ENCODE data around the gene HMSD. TPM values are rescaled to one million over a fixed set of nuclear protein-coding genes. Genes with fewer than 3 reads are reported as not detected.

HMSD gene
- total and polyA plus RNA-seq, 2 of the 13 experiments (the other 11 are each of a cell fraction or from before 2014, with no cell fraction given) = not detected

GRCh38 chr18:64002581-64002980 lies 53.5 kb downstream of the HMSD start (continued):
- no peak for TF ChIP-seq ZSCAN5A (CRISPR knock-in tag; IDR thresholded peaks at IDR 0.05; ENCODE audit: borderline replicate concordance)
- TF ChIP-seq, protein P1, sequence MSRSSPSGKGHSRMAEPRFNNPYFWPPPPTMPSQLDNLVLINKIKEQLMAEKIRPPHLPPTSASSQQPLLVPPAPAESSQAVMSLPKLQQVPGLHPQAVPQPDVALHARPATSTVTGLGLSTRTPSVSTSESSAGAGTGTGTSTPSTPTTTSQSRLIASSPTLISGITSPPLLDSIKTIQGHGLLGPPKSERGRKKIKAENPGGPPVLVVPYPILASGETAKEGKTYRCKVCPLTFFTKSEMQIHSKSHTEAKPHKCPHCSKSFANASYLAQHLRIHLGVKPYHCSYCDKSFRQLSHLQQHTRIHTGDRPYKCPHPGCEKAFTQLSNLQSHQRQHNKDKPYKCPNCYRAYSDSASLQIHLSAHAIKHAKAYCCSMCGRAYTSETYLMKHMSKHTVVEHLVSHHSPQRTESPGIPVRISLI (CRISPR knock-in tag; IDR thresholded peaks at IDR 0.05; ENCODE audit: borderline replicate concordance) = no peak
- no peak for TF ChIP-seq MBD4 (IDR thresholded peaks at IDR 0.05; ENCODE audit: borderline replicate concordance, low read length)
- no peak for TF ChIP-seq PTBP1 (IDR thresholded peaks at IDR 0.05; ENCODE audit: low read depth, low read length, poor library complexity, severe bottlenecking)

- Histone ChIP-seq H3K27ac (ENCODE audit: extremely low read length, insufficient read depth, low read length) (no peak overlapping the region), H3K9ac (ENCODE audit: insufficient read depth, low read depth, low read length) (no peak overlapping the region), H3K9me3 (ENCODE audit: low read length) (no peaks in the 10 kb centered on the region), H3K79me2 (ENCODE audit: insufficient read depth, low read length) (no peaks in the 10 kb centered on the region), H3K4me2 (ENCODE audit: low read depth, low read length) (no peak overlapping the region), H4K20me1 (ENCODE audit: insufficient read depth, low read length) (no peaks in the 10 kb centered on the region), H2AFZ (ENCODE audit: low read length) (no peak overlapping the region), H3K4me1 (ENCODE audit: insufficient read depth, low read length) (no peaks in the 10 kb centered on the region), H3K27me3 (ENCODE audit: control insufficient read depth in 1 of 2, insufficient read depth in 2 of 2, low read length in 2 of 2) (no peaks in the 10 kb centered on the region; a peak in 1 of 5 replicates), H3K4me3 (replicated peaks in 1 of 3; ENCODE audit: insufficient read depth in 1 of 3, low read depth in 2 of 3, low read length in 3 of 3) (no peak overlapping the region), H3K36me3 (replicated peaks in 1 of 2; ENCODE audit: control insufficient read depth in 1 of 2, insufficient read depth in 2 of 2, low read length in 2 of 2) (no peaks in the 10 kb centered on the region)
- ATAC-seq = peak; percentile 60; the same call in 2 of the 3 replicates
- ChIA-PET POLR2A (no interaction called here), CTCF (ENCODE audit: low intra/inter-chr PET ratio, low total read pairs) (no interaction called here)
- no TSS peak for BruUV-seq (replicated peaks)
- intact Hi-C loops (cut with micrococcal nuclease; ENCODE audit: unreplicated experiment) (no loop called here), in situ Hi-C loops (cut with HindIII; ENCODE audit: extremely low pct_ligation_motif_present, low pct_unique_long_range_greater_than_20kb) (no loop called here)
- TF ChIP-seq MAFK (conservative IDR thresholded peaks at IDR 0.05 in 1 of 2, IDR thresholded peaks at IDR 0.05 in 1 of 2; ENCODE audit: low read length in 2 of 2) (peak; percentile 30 to 37; a peak in 2 of 4 replicates), NFE2L1 (CRISPR knock-in tag; IDR thresholded peaks at IDR 0.05; ENCODE audit: borderline replicate concordance) (no peak)
- DNase-seq (ENCODE audit: low spot score) = no peak
- no peak for FAIRE-seq
- 26% methylated on average over 3 of the region's 3 CpGs for WGBS (ENCODE audit: low lambda C conversion rate)
These were observed 60.2 kb downstream of the HMSD start for GRCh38 chr18:64009305-64009704.

Other genes with a start within 250 kb of the HMSD start
- gene SERPINB11, start 246.3 kb upstream of the HMSD start, total RNA-seq (2016; rRNA removed; fragmentation: Illumina TruSeq; extraction: Trizol) = not detected in 2 replicates
- not detected in 2 replicates for gene SERPINB11, start 246.3 kb upstream of the HMSD start, polyA plus RNA-seq (2011; rRNA removed)
- gene SERPINB7, start 173.9 kb upstream of the HMSD start, total RNA-seq (2016; rRNA removed; fragmentation: Illumina TruSeq; extraction: Trizol) = not detected in 2 replicates
- not detected in 2 replicates for gene SERPINB7, start 173.9 kb upstream of the HMSD start, polyA plus RNA-seq (2011; rRNA removed)
- 0.10 and 0.11 TPM in 2 replicates for gene SERPINB2, start 61.6 kb upstream of the HMSD start, total RNA-seq (2016; rRNA removed; fragmentation: Illumina TruSeq; extraction: Trizol)
- 0.04 and 0.07 TPM in 2 replicates for gene SERPINB2, start 61.6 kb upstream of the HMSD start, polyA plus RNA-seq (2011; rRNA removed)
- not detected in 2 replicates for gene SERPINB10, start 41.3 kb upstream of the HMSD start, total RNA-seq (2016; rRNA removed; fragmentation: Illumina TruSeq; extraction: Trizol)
- not detected in 2 replicates for gene SERPINB10, start 41.3 kb upstream of the HMSD start, polyA plus RNA-seq (2011; rRNA removed)
- 2.2 and 2.6 TPM in 2 replicates for gene SERPINB8, start 20.8 kb downstream of the HMSD start, total RNA-seq (2016; rRNA removed; fragmentation: Illumina TruSeq; extraction: Trizol)
- gene SERPINB8, start 20.8 kb downstream of the HMSD start, polyA plus RNA-seq (2011; rRNA removed) = 0.84 and 0.95 TPM in 2 replicates
- gene LINC00305, start 199.8 kb downstream of the HMSD start, total RNA-seq (2016; rRNA removed; fragmentation: Illumina TruSeq; extraction: Trizol) = not detected in 2 replicates
- gene LINC00305, start 199.8 kb downstream of the HMSD start, polyA plus RNA-seq (2011; rRNA removed) = not detected in 2 replicates